HG03175 (cell line): ENCODE data around the gene C11orf24.

Experiments used
- ATAC-seq: cut with Tn5 transposase; IDR thresholded peaks from one replicate; pipeline ENCODE4 v1.9.1; 2021; ENCODE audit warnings: mild to moderate bottlenecking, moderate library complexity; ENCODE audit not compliant: unreplicated experiment

Gene C11orf24

DNA sequence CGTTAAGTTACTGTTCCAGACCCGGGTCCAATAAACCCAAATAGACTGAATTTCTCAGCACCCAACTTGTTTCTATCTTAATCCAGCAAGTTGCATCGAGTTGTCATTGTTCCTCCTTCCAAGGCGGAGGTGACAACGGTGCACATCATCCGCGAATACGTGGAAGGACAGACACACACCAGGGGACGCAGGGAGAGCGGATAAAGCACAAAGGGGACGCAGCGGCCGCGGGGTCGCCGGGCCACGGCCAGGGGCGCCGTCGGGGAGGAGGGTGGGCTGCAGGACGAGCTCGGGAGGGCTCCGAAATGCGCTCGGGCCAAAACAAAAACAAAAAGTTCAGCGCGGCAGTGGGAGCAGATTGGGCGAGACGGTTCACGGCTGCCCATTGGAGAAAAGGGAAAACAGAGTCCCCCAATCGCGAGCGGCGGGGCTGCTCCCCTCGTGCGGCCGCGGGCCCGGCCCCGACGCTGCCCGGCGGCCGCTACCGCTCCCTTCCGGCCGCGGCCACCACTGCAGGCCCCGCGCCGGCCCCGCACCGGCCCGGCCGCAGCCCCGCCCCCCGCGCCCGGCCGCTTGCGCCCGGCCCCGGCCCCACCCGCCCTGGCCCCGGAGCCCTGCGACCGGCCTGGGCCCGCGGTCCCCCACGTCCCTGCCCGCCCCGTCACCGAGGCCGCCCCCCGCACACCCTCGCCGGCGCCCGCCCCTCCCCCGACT is 59.2 kb downstream of the C11orf24 start:
- peak; percentile 65 for ATAC-seq

DNA sequence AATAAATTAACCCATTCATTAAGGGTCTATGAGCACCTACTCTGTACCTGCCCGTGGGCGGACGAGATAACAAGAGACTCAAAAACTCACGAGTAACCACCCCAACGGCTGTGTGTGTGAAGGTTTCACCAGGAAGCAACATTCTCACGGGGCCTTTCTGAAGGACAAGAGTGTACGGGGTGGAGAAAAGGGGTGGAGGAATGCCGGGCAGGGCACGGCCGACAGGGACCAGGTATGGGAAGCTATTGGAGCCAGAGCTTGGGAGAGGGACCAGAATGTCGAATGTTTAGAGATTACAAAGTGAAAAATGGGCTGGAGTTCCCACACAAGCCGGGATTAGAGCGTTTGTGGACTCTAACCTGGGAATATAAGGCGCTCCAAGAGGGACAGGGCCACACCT is 60.2 kb downstream of the C11orf24 start:
- no peak for ATAC-seq
